ENCODE measurements around the gene FAM83C. TPM values are rescaled to one million over a fixed set of nuclear protein-coding genes. Genes with fewer than 3 reads are reported as not detected.

Gene FAM83C
- total RNA-seq, 1 experiment from 2014 or later: not detected

- peaks cover 84% of the 10 kb centered on the region for H3K36me3 Mint-ChIP-seq (ENCODE audit: insufficient read depth, unreplicated experiment)
- peaks cover 25% of the 10 kb centered on the region for H3K4me1 Mint-ChIP-seq (ENCODE audit: low read depth, unreplicated experiment)
- H3K9me3 Mint-ChIP-seq (ENCODE audit: low read depth, unreplicated experiment): no peaks in the 10 kb centered on the region
- TF ChIP-seq CTCF (IDR thresholded peaks at IDR 0.05; ENCODE audit: unreplicated experiment): no peak
- CTCF ChIA-PET: interaction anchor here (2.2 to 2.7 kb wide), 2 partner anchors 130 to 131 kb away, joined by 7 to 18 read pairs; partner anchors contain the start of gene EDEM2
- peak overlapping the region; percentile 95 for H3K27ac Mint-ChIP-seq (ENCODE audit: unreplicated experiment)
- intact Hi-C loops (cut with micrococcal nuclease; ENCODE audit: unreplicated experiment): no loop called here
- BruUV-seq (replicated peaks): no TSS peak
- DNase-seq: no peak
- no peaks in the 10 kb centered on the region for H3K27me3 Mint-ChIP-seq (ENCODE audit: unreplicated experiment)
- peak overlapping the region; percentile 85 for H3K4me3 Mint-ChIP-seq (ENCODE audit: low read depth, unreplicated experiment)
Observed at GRCh38 chr20:35276408-35276807, 15.8 kb downstream of the FAM83C start.

- no peak for DNase-seq
- TF ChIP-seq CTCF (IDR thresholded peaks at IDR 0.05; ENCODE audit: unreplicated experiment): no peak
- no TSS peak for BruUV-seq (replicated peaks)
- no peaks in the 10 kb centered on the region for H3K9me3 Mint-ChIP-seq (ENCODE audit: low read depth, unreplicated experiment)
- CTCF ChIA-PET: interaction anchor here (0.6 to 2.7 kb wide), 4 partner anchors 9 to 131 kb away, joined by 3 to 18 read pairs (median 3); partner anchors contain the start of gene EIF6
- intact Hi-C loops (cut with micrococcal nuclease; ENCODE audit: unreplicated experiment): no loop called here
- peaks cover 25% of the 10 kb centered on the region for H3K4me1 Mint-ChIP-seq (ENCODE audit: low read depth, unreplicated experiment)
- H3K27me3 Mint-ChIP-seq (ENCODE audit: unreplicated experiment): no peaks in the 10 kb centered on the region
- H3K36me3 Mint-ChIP-seq (ENCODE audit: insufficient read depth, unreplicated experiment): peaks cover 82% of the 10 kb centered on the region
- H3K27ac Mint-ChIP-seq (ENCODE audit: unreplicated experiment): peak overlapping the region; percentile 95
- peak overlapping the region; percentile 85 for H3K4me3 Mint-ChIP-seq (ENCODE audit: low read depth, unreplicated experiment)
Observed at GRCh38 chr20:35275741-35276251, 16.4 kb downstream of the FAM83C start.

GRCh38 chr20:35274172-35275092 is 17.8 kb downstream of the FAM83C start:
- CTCF ChIA-PET: no interaction called here
- Mint-ChIP-seq H3K27me3 (ENCODE audit: unreplicated experiment) (no peaks in the 10 kb centered on the region), H3K27ac (ENCODE audit: unreplicated experiment) (no peak overlapping the region), H3K4me1 (ENCODE audit: low read depth, unreplicated experiment) (peaks cover 19% of the 10 kb centered on the region), H3K9me3 (ENCODE audit: low read depth, unreplicated experiment) (no peaks in the 10 kb centered on the region), H3K36me3 (ENCODE audit: insufficient read depth, unreplicated experiment) (peaks cover 74% of the 10 kb centered on the region), H3K4me3 (ENCODE audit: low read depth, unreplicated experiment) (no peak overlapping the region)
- no TSS peak for BruUV-seq (replicated peaks)
- no peak for DNase-seq
- intact Hi-C loops (cut with micrococcal nuclease; ENCODE audit: unreplicated experiment): no loop called here
- TF ChIP-seq CTCF (IDR thresholded peaks at IDR 0.05; ENCODE audit: unreplicated experiment): no peak

GRCh38 chr20:35273449-35274171 is 18.6 kb downstream of the FAM83C start:
- no peak for TF ChIP-seq CTCF (IDR thresholded peaks at IDR 0.05; ENCODE audit: unreplicated experiment)
- CTCF ChIA-PET: interaction anchor here (0.6 to 4.8 kb wide), 3 partner anchors 129 to 166 kb away, joined by 3 to 50 read pairs (median 4); no protein-coding TSS in a partner anchor
- Mint-ChIP-seq H3K27me3 (ENCODE audit: unreplicated experiment) (no peaks in the 10 kb centered on the region), H3K4me3 (ENCODE audit: low read depth, unreplicated experiment) (no peak overlapping the region), H3K9me3 (ENCODE audit: low read depth, unreplicated experiment) (no peaks in the 10 kb centered on the region), H3K27ac (ENCODE audit: unreplicated experiment) (no peak overlapping the region), H3K36me3 (ENCODE audit: insufficient read depth, unreplicated experiment) (peaks cover 71% of the 10 kb centered on the region), H3K4me1 (ENCODE audit: low read depth, unreplicated experiment) (peaks cover 16% of the 10 kb centered on the region)
- no TSS peak for BruUV-seq (replicated peaks)
- DNase-seq: no peak
- intact Hi-C loops (cut with micrococcal nuclease; ENCODE audit: unreplicated experiment): no loop called here

All from Calu3 (cell line).